CD4-positive, alpha-beta T cell (primary cell): Measurements from ENCODE around the gene CHRDL2. TPM values are rescaled to one million over a fixed set of nuclear protein-coding genes. Genes with fewer than 3 reads are reported as not detected.

Experiments used
- ATAC-seq: fragments of 200-7000 bp; cut with Tn5 transposase; one replicate; pipeline ENCODE4 v1.10.0; 2022; ENCODE audit warnings: mild to moderate bottlenecking; ENCODE audit not compliant: poor library complexity
- CTCF ChIA-PET: fragments of 350-600 bp; sonication (Branson Sonifier 250); formaldehyde crosslinking; loops from one replicate; lab custom pipeline; 2021; ENCODE audit warnings: antibody characterized with exemption, inconsistent platforms; lab: Charles Lee
- POLR2A ChIA-PET: fragments of 350-600 bp; sonication (Branson Sonifier 250); formaldehyde crosslinking; loops from one replicate; lab custom pipeline; 2021; ENCODE audit warnings: antibody characterized with exemption, inconsistent platforms; lab: Charles Lee
- DNase-seq, 14 experiments: peaks; one replicate each; pipeline ENCODE4 v3.0.0-alpha.2; 2013 to 2020; ENCODE audit warnings: mixed read lengths in 2 of 14
- H3K27ac ChIP-seq, 2 donors: one replicate each; pipeline versions ENCODE4 v1.5.1 to v1.7.0; 2013; ENCODE audit warnings: low read length in 2 of 2, low read depth in 1 of 2, mild to moderate bottlenecking in 1 of 2
- H3K27me3 ChIP-seq, 2 experiments: 1 replicate in 1 of 2; 2 replicates in 1 of 2; pipeline versions ENCODE4 v1.6.1 to v1.7.0; 2013; ENCODE audit warnings: low read length in 2 of 2, control low read depth in 1 of 2, mild to moderate bottlenecking in 1 of 2, moderate library complexity in 1 of 2; ENCODE audit not compliant: insufficient read depth in 2 of 2, control insufficient read depth in 1 of 2
- H3K36me3 ChIP-seq: one replicate; pipeline ENCODE4 v1.6.1; 2013; ENCODE audit warnings: low read length, control low read depth; ENCODE audit not compliant: insufficient read depth
- H3K4me1 ChIP-seq: one replicate; pipeline ENCODE4 v1.6.1; 2013; ENCODE audit warnings: low read length, control low read depth; ENCODE audit not compliant: insufficient read depth
- H3K4me3 ChIP-seq: one replicate; pipeline ENCODE4 v1.5.1; 2013; ENCODE audit warnings: mild to moderate bottlenecking, low read length, moderate library complexity
- H3K9me3 ChIP-seq, 2 experiments: 1 replicate in 1 of 2; 2 replicates in 1 of 2; pipeline versions ENCODE4 v1.6.1 to v1.7.0; 2013; ENCODE audit warnings: low read length in 2 of 2, mild to moderate bottlenecking in 2 of 2, control low read depth in 1 of 2, moderate library complexity in 1 of 2; ENCODE audit not compliant: control insufficient read depth in 1 of 2, insufficient read depth in 1 of 2
- H3K27ac Mint-ChIP-seq: one replicate; pipeline ENCODE4 v1.8.0; 2020; ENCODE audit warnings: mixed read lengths
- H3K27me3 Mint-ChIP-seq: one replicate; pipeline ENCODE4 v1.8.0; 2021; ENCODE audit warnings: mixed read lengths
- H3K36me3 Mint-ChIP-seq: one replicate; pipeline ENCODE4 v1.8.0; 2021; ENCODE audit warnings: low read depth, mixed read lengths
- H3K4me1 Mint-ChIP-seq: one replicate; pipeline ENCODE4 v1.8.0; 2021; ENCODE audit warnings: low read depth, mixed read lengths
- H3K4me3 Mint-ChIP-seq: one replicate; pipeline ENCODE4 v1.8.0; 2020; ENCODE audit warnings: mild to moderate bottlenecking, mixed read lengths
- H3K9me3 Mint-ChIP-seq: one replicate; pipeline ENCODE4 v1.8.0; 2020; ENCODE audit warnings: mixed read lengths
- CTCF ChIP-seq: fragments of 200-600 bp; IDR thresholded peaks from one replicate; pipeline ENCODE4 v1.8.0; 2022; ENCODE audit warnings: antibody characterized with exemption, mild to moderate bottlenecking
- intact Hi-C, 2 experiments: fragments of 100-400 bp; cut with DNase I in 1 of 2; cut with micrococcal nuclease in 1 of 2; formaldehyde crosslinking; loops; one replicate each; pipeline versions ENCODE4 v1.15.1 to v1.9.0; 2023 to 2025; cut with DNase I, micrococcal nuclease
- total RNA-seq, 174 experiments: library from RNA in 2 of 174; stranded (reverse) in 2 of 174; gene quantifications; one replicate each; pipeline ENCODE4 v1.2.3 and lab custom pipeline; 2021 to 2026

CHRDL2 gene
- total RNA-seq, 2 experiments from 2014 or later = not detected

DNA sequence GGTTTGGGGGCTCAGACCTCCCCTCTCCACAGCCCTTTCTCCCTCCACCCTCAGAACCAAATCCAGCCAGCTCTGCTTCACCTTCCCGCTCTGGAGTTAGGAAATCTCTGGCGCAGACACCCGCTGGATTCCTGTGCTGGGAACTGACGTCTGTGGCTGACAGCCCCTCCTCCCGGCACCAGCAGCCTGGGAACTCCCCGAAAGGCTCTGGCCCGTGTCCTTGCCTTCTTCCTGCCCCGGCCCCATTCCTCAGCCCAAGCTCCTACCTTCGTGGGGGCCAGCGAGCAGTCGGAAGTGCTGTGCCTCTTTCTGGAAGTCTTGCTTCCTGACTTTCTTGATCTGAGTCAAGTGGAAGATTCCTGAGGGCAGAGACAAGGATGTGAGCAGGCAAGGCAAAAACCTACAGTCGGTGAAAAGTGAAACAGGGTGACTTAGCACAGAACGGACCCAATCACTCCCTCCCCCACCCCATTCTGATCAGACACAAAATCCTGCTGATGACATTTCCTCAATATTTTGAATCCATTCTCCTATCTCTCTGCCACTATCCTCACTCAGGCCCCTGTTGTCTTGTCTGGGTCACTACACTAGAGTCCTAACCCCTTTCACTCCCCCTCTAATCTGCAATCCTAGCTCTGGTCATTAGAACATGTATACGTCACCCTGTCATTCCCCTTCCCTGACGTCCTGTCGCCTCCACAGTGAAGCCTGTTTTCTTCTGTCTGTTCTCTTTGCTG, 34.1 kb downstream of the CHRDL2 start:
- no peak for TF ChIP-seq CTCF
- H3K9me3 ChIP-seq = no peaks in the 10 kb centered on the region
- H3K27ac ChIP-seq = no peak overlapping the region
- Mint-ChIP-seq H3K4me3 (no peak overlapping the region), H3K36me3 (no peaks in the 10 kb centered on the region), H3K27ac (no peak overlapping the region), H3K4me1 (no peaks in the 10 kb centered on the region), H3K9me3 (no peaks in the 10 kb centered on the region), H3K27me3 (peaks cover 18% of the 10 kb centered on the region)
- no peak for DNase-seq
- CTCF ChIA-PET = no interaction called here
- H3K36me3 ChIP-seq = no peaks in the 10 kb centered on the region
- no peaks in the 10 kb centered on the region for H3K4me1 ChIP-seq
- ATAC-seq = no peak
- POLR2A ChIA-PET = no interaction called here
- H3K4me3 ChIP-seq = no peak overlapping the region
- intact Hi-C loops = no loop called here
- peaks cover 0 to 4% of the 10 kb centered on the region in 2 experiments for H3K27me3 ChIP-seq

GRCh38 chr11:74696500-74696899, 34.7 kb downstream of the CHRDL2 start:
- no peaks in the 10 kb centered on the region for H3K36me3 ChIP-seq
- no peak overlapping the region for H3K27ac Mint-ChIP-seq
- peaks cover 18% of the 10 kb centered on the region for H3K27me3 Mint-ChIP-seq
- H3K4me3 Mint-ChIP-seq = no peak overlapping the region
- POLR2A ChIA-PET = no interaction called here
- CTCF ChIA-PET = no interaction called here
- no peak for DNase-seq
- no peak overlapping the region for H3K27ac ChIP-seq
- intact Hi-C loops = no loop called here
- H3K9me3 Mint-ChIP-seq = no peaks in the 10 kb centered on the region
- ATAC-seq = no peak
- H3K27me3 ChIP-seq = peaks cover 0 to 4% of the 10 kb centered on the region in 2 experiments
- no peaks in the 10 kb centered on the region for H3K4me1 ChIP-seq
- no peak overlapping the region for H3K4me3 ChIP-seq
- H3K9me3 ChIP-seq = no peaks in the 10 kb centered on the region
- no peaks in the 10 kb centered on the region for H3K36me3 Mint-ChIP-seq
- H3K4me1 Mint-ChIP-seq = no peaks in the 10 kb centered on the region
- no peak for TF ChIP-seq CTCF

DNA sequence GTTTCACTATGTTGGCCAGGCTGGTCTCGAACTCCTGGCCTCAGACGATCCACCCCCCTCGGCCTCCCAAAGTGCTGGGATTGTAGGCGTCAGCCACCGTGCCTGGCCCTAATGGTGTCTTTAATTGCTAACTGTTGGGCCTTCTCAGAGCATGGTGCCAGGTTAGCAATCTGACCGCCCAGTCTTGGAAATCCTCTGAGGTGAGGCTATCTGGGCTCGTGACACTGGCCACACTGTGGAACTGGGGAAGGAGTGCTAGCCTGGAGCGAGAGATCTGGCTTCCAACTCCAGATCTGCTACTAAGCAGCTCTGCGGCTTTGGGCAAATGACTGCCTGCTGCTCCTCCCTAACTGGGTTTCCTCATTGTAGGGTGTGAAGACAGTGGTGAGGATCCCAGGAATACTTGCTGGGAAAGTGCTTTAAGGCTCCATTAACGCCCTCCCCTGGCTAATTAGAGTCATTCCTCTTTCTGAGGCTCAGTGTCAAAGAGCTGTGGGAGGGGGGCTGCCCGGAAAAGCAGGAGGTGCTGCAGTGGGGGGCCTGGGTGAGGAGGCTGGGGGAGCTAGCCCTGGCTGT, 35.4 kb downstream of the CHRDL2 start:
- Mint-ChIP-seq H3K9me3 (no peaks in the 10 kb centered on the region), H3K27ac (no peak overlapping the region), H3K27me3 (peaks cover 18% of the 10 kb centered on the region), H3K4me3 (no peak overlapping the region), H3K36me3 (no peaks in the 10 kb centered on the region), H3K4me1 (no peaks in the 10 kb centered on the region)
- ChIA-PET POLR2A (no interaction called here), CTCF (no interaction called here)
- intact Hi-C loops = no loop called here
- H3K4me3 ChIP-seq = no peak overlapping the region
- H3K9me3 ChIP-seq = no peaks in the 10 kb centered on the region
- ATAC-seq (no peak), DNase-seq (no peak)
- no peak for TF ChIP-seq CTCF
- H3K27ac ChIP-seq = no peak overlapping the region
- H3K27me3 ChIP-seq = peaks cover 0 to 4% of the 10 kb centered on the region in 2 experiments
- no peaks in the 10 kb centered on the region for H3K4me1 ChIP-seq
- no peaks in the 10 kb centered on the region for H3K36me3 ChIP-seq
